ENCODE results near the gene SUCLG2.

Gene SUCLG2

DNA sequence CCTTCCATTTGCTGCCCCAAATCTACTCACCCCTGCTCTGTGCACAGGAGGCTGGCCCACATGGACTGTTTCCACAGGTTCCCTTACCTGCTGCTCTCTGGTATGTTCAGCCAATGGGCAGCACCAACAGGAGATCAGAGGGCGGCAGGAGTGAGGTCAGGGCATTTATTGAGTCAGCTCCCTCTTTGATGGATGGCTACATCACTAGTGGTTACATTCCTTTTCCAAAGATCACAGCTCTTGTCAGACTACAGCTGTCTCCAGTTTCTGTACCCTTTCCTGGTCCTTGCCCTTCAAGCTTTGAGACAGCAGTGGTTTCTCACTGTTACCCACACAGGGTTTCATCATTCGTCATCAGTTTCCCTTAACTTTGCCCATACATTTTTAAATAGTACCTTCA is 325.1 kb downstream of the SUCLG2 start:
- DNase-seq, result no peak
- TF ChIP-seq, protein P1, sequence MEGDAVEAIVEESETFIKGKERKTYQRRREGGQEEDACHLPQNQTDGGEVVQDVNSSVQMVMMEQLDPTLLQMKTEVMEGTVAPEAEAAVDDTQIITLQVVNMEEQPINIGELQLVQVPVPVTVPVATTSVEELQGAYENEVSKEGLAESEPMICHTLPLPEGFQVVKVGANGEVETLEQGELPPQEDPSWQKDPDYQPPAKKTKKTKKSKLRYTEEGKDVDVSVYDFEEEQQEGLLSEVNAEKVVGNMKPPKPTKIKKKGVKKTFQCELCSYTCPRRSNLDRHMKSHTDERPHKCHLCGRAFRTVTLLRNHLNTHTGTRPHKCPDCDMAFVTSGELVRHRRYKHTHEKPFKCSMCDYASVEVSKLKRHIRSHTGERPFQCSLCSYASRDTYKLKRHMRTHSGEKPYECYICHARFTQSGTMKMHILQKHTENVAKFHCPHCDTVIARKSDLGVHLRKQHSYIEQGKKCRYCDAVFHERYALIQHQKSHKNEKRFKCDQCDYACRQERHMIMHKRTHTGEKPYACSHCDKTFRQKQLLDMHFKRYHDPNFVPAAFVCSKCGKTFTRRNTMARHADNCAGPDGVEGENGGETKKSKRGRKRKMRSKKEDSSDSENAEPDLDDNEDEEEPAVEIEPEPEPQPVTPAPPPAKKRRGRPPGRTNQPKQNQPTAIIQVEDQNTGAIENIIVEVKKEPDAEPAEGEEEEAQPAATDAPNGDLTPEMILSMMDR (IDR thresholded peaks at IDR 0.05; ENCODE audit: low read depth, low read length), result no peak

GRCh38 chr3:67327582-67327981 is 326.8 kb downstream of the SUCLG2 start:
- H3K4me3 ChIP-seq (ENCODE audit: low read depth, low read length), result no peak overlapping the region
- H3K27me3 ChIP-seq (ENCODE audit: insufficient read depth, low read depth, severe bottlenecking), result no peaks in the 10 kb centered on the region
- H3K9me3 ChIP-seq (ENCODE audit: severe bottlenecking), result no peaks in the 10 kb centered on the region
- H3K36me3 ChIP-seq, result no peaks in the 10 kb centered on the region
- TF ChIP-seq, protein P1 (IDR thresholded peaks at IDR 0.05; ENCODE audit: low read depth, low read length), result no peak
- no peak for DNase-seq
- H3K27ac ChIP-seq, result no peak overlapping the region

More for the DNA sequence above, 325.1 kb downstream of the SUCLG2 start:
- H3K9me3 ChIP-seq (ENCODE audit: severe bottlenecking), result no peaks in the 10 kb centered on the region
- no peaks in the 10 kb centered on the region for H3K27me3 ChIP-seq (ENCODE audit: insufficient read depth, low read depth, severe bottlenecking)
- H3K4me3 ChIP-seq (ENCODE audit: low read depth, low read length), result no peak overlapping the region
- H3K27ac ChIP-seq, result no peak overlapping the region
- H3K36me3 ChIP-seq, result no peaks in the 10 kb centered on the region

GRCh38 chr3:67325231-67325630 is 329.2 kb downstream of the SUCLG2 start:
- no peak for DNase-seq
- TF ChIP-seq, protein P1 (IDR thresholded peaks at IDR 0.05; ENCODE audit: low read depth, low read length), result no peak

More at GRCh38 chr3:67325231-67325630, 329.2 kb downstream of the SUCLG2 start:
- H3K36me3 ChIP-seq, result no peaks in the 10 kb centered on the region
- H3K27me3 ChIP-seq (ENCODE audit: insufficient read depth, low read depth, severe bottlenecking), result no peaks in the 10 kb centered on the region
- H3K9me3 ChIP-seq (ENCODE audit: severe bottlenecking), result no peaks in the 10 kb centered on the region
- no peak overlapping the region for H3K27ac ChIP-seq
- no peak overlapping the region for H3K4me3 ChIP-seq (ENCODE audit: low read depth, low read length)

Measured in WERI-Rb-1 (cell line).